Astrocyte of the cerebellum (primary cell): ENCODE data around the gene GDF2.

Source experiments
- DNase-seq: peaks from one replicate; pipeline ENCODE4 v3.0.0-alpha.2; 2011; ENCODE audit warnings: low read depth
- H3K4me3 ChIP-seq: 2 replicates; pipeline ENCODE4 v1.5.1; 2011; ENCODE audit warnings: mild to moderate bottlenecking, low read depth, low read length, moderate library complexity
- in situ Hi-C: cut with HindIII; loops from 2 replicates; pipeline ENCODE4 v1.10.0; 2017; ENCODE audit warnings: low sequenced_read_pairs
- TF ChIP-seq, protein P1 (sequence below): IDR thresholded peaks from 2 replicates; pipeline ENCODE4 v1.5.1; 2012; ENCODE audit warnings: low read length, low read depth, moderate library complexity, mild to moderate bottlenecking; ENCODE audit errors: missing control alignments

Gene GDF2

GRCh38 chr10:47286116-47286505, 36.1 kb upstream of the GDF2 start:
- TF ChIP-seq, protein P1, sequence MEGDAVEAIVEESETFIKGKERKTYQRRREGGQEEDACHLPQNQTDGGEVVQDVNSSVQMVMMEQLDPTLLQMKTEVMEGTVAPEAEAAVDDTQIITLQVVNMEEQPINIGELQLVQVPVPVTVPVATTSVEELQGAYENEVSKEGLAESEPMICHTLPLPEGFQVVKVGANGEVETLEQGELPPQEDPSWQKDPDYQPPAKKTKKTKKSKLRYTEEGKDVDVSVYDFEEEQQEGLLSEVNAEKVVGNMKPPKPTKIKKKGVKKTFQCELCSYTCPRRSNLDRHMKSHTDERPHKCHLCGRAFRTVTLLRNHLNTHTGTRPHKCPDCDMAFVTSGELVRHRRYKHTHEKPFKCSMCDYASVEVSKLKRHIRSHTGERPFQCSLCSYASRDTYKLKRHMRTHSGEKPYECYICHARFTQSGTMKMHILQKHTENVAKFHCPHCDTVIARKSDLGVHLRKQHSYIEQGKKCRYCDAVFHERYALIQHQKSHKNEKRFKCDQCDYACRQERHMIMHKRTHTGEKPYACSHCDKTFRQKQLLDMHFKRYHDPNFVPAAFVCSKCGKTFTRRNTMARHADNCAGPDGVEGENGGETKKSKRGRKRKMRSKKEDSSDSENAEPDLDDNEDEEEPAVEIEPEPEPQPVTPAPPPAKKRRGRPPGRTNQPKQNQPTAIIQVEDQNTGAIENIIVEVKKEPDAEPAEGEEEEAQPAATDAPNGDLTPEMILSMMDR, result no peak
- DNase-seq, result no peak
- in situ Hi-C loops, result loop anchor here (25.0 kb wide), 1 partner anchor 249 kb away; no protein-coding TSS in a partner anchor
- no peak overlapping the region for H3K4me3 ChIP-seq

DNA sequence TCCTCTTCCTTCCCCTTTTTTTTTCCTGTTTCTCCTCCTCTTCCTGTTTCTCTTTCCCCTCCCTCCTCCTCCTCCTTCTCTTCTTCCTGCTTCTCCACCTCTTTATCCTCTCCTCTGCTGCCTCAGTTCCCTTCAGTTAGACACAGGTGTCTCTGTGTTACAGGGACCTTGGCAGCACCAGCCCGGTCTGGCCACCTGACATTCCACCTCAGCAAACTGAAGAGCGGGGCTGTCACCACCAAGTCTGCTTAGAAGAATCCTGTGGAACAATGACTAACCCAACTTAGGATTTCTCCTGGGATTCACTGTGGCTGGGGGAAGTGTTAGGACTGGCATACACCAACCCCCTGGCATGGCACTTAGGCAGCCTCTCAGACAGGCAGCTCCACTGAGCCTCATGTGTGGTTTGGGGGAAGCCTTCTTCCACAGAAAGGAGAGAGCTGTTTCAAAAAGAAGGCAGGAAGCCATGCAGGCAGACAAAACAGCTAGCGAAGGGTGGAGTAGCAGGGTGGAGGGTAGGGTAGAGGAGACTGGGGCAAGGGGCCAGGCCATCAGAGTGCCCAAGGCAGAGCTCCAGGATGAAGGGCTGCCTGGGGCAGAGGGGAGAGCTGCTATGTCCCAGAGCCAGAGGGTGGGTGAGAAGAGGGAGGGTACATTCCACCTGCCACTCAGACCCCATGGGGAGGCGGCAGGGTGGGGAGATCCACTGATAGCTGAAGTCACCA, 35.5 kb upstream of the GDF2 start:
- no peak overlapping the region for H3K4me3 ChIP-seq
- no peak for DNase-seq
- TF ChIP-seq, protein P1, result no peak
- in situ Hi-C loops, result loop anchor here (25.0 kb wide), 1 partner anchor 249 kb away; no protein-coding TSS in a partner anchor

- in situ Hi-C loops, result loop anchor here (25.0 kb wide), 1 partner anchor 250 kb away; no protein-coding TSS in a partner anchor
- TF ChIP-seq, protein P1, result no peak
- no peak overlapping the region for H3K4me3 ChIP-seq
- no peak for DNase-seq
Measured at GRCh38 chr10:47287365-47287802, 34.9 kb upstream of the GDF2 start.

- in situ Hi-C loops, result loop anchor here (25.0 kb wide), 1 partner anchor 251 kb away; no protein-coding TSS in a partner anchor
- TF ChIP-seq, protein P1, result no peak
- DNase-seq, result no peak
- no peak overlapping the region for H3K4me3 ChIP-seq
Measured at GRCh38 chr10:47287805-47288204, 34.4 kb upstream of the GDF2 start.

- DNase-seq, result no peak
- no peak overlapping the region for H3K4me3 ChIP-seq
- in situ Hi-C loops, result loop anchor here (25.0 kb wide), 1 partner anchor 251 kb away; no protein-coding TSS in a partner anchor
- TF ChIP-seq, protein P1, result no peak
Measured at GRCh38 chr10:47288236-47288635, 34.0 kb upstream of the GDF2 start.

- DNase-seq, result no peak
- in situ Hi-C loops, result loop anchor here (25.0 kb wide), 1 partner anchor 252 kb away; no protein-coding TSS in a partner anchor
- TF ChIP-seq, protein P1, result no peak
- H3K4me3 ChIP-seq, result no peak overlapping the region
Measured at GRCh38 chr10:47288916-47289495, 33.2 kb upstream of the GDF2 start.
